ENCODE data around the gene SNRNP200. TPM values are rescaled to one million over a fixed set of nuclear protein-coding genes. Genes with fewer than 3 reads are reported as not detected.

Gene SNRNP200
- total RNA-seq, 1 experiment from 2014 or later, result 231 TPM

- H3K27ac ChIP-seq (ENCODE audit: low read length), result no peak overlapping the region
- no peaks in the 10 kb centered on the region for H3K27me3 ChIP-seq (ENCODE audit: control insufficient read depth, insufficient read depth, low read length)
- DNase-seq (ENCODE audit: low read depth, low spot score), result no peak
- intact Hi-C loops (cut with micrococcal nuclease; ENCODE audit: unreplicated experiment) (no loop called here), in situ Hi-C loops (cut with HindIII; ENCODE audit: low pct_unique_long_range_greater_than_20kb, low sequenced_read_pairs) (no loop called here)
- no peaks in the 10 kb centered on the region for H3K9me3 ChIP-seq (ENCODE audit: control insufficient read depth, insufficient read depth, low read depth, low read length)
- no peaks in the 10 kb centered on the region for H3K4me1 ChIP-seq (ENCODE audit: control insufficient read depth, insufficient read depth, low read length)
- ChIA-PET CTCF (no interaction called here), POLR2A (no interaction called here)
- TF ChIP-seq, protein P1, sequence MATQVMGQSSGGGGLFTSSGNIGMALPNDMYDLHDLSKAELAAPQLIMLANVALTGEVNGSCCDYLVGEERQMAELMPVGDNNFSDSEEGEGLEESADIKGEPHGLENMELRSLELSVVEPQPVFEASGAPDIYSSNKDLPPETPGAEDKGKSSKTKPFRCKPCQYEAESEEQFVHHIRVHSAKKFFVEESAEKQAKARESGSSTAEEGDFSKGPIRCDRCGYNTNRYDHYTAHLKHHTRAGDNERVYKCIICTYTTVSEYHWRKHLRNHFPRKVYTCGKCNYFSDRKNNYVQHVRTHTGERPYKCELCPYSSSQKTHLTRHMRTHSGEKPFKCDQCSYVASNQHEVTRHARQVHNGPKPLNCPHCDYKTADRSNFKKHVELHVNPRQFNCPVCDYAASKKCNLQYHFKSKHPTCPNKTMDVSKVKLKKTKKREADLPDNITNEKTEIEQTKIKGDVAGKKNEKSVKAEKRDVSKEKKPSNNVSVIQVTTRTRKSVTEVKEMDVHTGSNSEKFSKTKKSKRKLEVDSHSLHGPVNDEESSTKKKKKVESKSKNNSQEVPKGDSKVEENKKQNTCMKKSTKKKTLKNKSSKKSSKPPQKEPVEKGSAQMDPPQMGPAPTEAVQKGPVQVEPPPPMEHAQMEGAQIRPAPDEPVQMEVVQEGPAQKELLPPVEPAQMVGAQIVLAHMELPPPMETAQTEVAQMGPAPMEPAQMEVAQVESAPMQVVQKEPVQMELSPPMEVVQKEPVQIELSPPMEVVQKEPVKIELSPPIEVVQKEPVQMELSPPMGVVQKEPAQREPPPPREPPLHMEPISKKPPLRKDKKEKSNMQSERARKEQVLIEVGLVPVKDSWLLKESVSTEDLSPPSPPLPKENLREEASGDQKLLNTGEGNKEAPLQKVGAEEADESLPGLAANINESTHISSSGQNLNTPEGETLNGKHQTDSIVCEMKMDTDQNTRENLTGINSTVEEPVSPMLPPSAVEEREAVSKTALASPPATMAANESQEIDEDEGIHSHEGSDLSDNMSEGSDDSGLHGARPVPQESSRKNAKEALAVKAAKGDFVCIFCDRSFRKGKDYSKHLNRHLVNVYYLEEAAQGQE (IDR thresholded peaks at IDR 0.05; ENCODE audit: insufficient read depth in 1 of 2, low read depth in 2 of 2, low read length in 1 of 2), result no peak
- TF ChIP-seq TCF7L2 (IDR thresholded peaks at IDR 0.05; ENCODE audit: low read depth, low read length) (no peak), POLR2AphosphoS5 (IDR thresholded peaks at IDR 0.05; ENCODE audit: low read depth, low read length) (no peak), SIN3A (IDR thresholded peaks at IDR 0.05; ENCODE audit: borderline replicate concordance, insufficient read depth, low read depth, low read length) (no peak)
- TF ChIP-seq, protein P2, sequence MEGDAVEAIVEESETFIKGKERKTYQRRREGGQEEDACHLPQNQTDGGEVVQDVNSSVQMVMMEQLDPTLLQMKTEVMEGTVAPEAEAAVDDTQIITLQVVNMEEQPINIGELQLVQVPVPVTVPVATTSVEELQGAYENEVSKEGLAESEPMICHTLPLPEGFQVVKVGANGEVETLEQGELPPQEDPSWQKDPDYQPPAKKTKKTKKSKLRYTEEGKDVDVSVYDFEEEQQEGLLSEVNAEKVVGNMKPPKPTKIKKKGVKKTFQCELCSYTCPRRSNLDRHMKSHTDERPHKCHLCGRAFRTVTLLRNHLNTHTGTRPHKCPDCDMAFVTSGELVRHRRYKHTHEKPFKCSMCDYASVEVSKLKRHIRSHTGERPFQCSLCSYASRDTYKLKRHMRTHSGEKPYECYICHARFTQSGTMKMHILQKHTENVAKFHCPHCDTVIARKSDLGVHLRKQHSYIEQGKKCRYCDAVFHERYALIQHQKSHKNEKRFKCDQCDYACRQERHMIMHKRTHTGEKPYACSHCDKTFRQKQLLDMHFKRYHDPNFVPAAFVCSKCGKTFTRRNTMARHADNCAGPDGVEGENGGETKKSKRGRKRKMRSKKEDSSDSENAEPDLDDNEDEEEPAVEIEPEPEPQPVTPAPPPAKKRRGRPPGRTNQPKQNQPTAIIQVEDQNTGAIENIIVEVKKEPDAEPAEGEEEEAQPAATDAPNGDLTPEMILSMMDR (IDR thresholded peaks at IDR 0.05), result no peak
- no TSS peak for BruUV-seq (replicated peaks)
- no peak for ATAC-seq
- no peaks in the 10 kb centered on the region for H3K36me3 ChIP-seq (ENCODE audit: control insufficient read depth, insufficient read depth, low read length)
- no peak overlapping the region for H3K4me3 ChIP-seq (ENCODE audit: low read depth in 2 of 2, low read length in 2 of 2)
These were observed 63.3 kb downstream of the SNRNP200 start for GRCh38 chr2:96241900-96242611.

GRCh38 chr2:96241227-96241626 is 64.1 kb downstream of the SNRNP200 start:
- Histone ChIP-seq H3K4me1 (ENCODE audit: control insufficient read depth, insufficient read depth, low read length) (no peaks in the 10 kb centered on the region), H3K27ac (ENCODE audit: low read length) (no peak overlapping the region), H3K27me3 (ENCODE audit: control insufficient read depth, insufficient read depth, low read length) (no peaks in the 10 kb centered on the region), H3K9me3 (ENCODE audit: control insufficient read depth, insufficient read depth, low read depth, low read length) (no peaks in the 10 kb centered on the region), H3K36me3 (ENCODE audit: control insufficient read depth, insufficient read depth, low read length) (no peaks in the 10 kb centered on the region), H3K4me3 (ENCODE audit: low read depth in 2 of 2, low read length in 2 of 2) (no peak overlapping the region)
- in situ Hi-C loops (cut with HindIII; ENCODE audit: low pct_unique_long_range_greater_than_20kb, low sequenced_read_pairs), result no loop called here
- TF ChIP-seq, protein P2 (IDR thresholded peaks at IDR 0.05), result no peak
- no peak for TF ChIP-seq TCF7L2 (IDR thresholded peaks at IDR 0.05; ENCODE audit: low read depth, low read length)
- TF ChIP-seq SIN3A (IDR thresholded peaks at IDR 0.05; ENCODE audit: borderline replicate concordance, insufficient read depth, low read depth, low read length), result no peak
- TF ChIP-seq POLR2AphosphoS5 (IDR thresholded peaks at IDR 0.05; ENCODE audit: low read depth, low read length), result no peak
- TF ChIP-seq, protein P1 (IDR thresholded peaks at IDR 0.05; ENCODE audit: insufficient read depth in 1 of 2, low read depth in 2 of 2, low read length in 1 of 2), result no peak
- CTCF ChIA-PET, result no interaction called here
- ATAC-seq (no peak), DNase-seq (ENCODE audit: low read depth, low spot score) (no peak)
- POLR2A ChIA-PET, result no interaction called here
- intact Hi-C loops (cut with micrococcal nuclease; ENCODE audit: unreplicated experiment), result no loop called here
- BruUV-seq (replicated peaks), result no TSS peak

Data from Panc1 (cell line).